HG02970 (cell line): ENCODE measurements around the gene S100A9.
"Not testable (repeated sequence)": the region's sequence is repeated elsewhere in the genome, so short reads cannot be mapped to it uniquely, and the experiment has no call there.

Source experiments
- ATAC-seq: cut with Tn5 transposase; IDR thresholded peaks from one replicate; pipeline ENCODE4 v1.9.1; 2021; ENCODE audit warnings: mild to moderate bottlenecking, moderate library complexity, moderate number of reproducible peaks; ENCODE audit not compliant: unreplicated experiment, low FRiP score

S100A9 gene

DNA sequence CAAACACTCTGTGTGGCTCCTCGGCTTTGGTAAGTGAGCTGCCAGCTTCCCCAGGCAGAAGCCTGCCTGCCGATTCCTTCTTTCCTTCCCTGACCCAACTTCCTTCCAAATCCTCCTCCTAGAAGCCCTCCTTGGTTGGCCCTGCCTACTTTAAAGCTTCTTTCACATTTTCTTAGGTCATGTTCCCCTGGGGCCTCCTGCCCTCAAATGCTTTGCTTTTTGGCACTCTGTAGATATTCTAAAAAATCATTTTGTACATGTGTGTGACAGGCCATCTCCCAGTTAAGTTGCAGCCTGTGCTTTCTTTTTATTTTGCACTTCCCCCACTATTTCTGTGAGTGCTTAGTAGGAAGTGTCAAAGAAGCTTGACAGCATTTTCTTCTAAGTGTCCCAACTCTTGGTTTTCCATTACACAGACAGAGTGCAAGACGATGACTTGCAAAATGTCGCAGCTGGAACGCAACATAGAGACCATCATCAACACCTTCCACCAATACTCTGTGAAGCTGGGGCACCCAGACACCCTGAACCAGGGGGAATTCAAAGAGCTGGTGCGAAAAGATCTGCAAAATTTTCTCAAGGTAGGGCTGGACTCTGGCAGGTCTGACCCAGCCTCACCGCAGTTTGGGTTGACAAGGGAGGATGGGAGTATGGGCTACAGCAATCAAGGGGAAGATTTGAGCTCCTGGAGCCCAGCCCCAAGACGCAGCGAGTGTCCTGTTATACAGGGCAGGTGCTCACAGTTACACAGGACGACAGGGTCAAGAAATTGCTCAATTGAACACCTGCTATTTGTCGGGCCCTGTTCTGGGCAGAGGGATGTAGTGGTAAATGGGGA, at the start of gene S100A9:
Gene S100A9 (plus strand): TSS at position 2 of the 838 bp plus-strand sequence. CDS start 430 bp downstream, at position 432.
- no peak for ATAC-seq

GRCh38 chr1:153308540-153308939, 49.1 kb upstream of the S100A9 start:
- no peak for ATAC-seq

DNA sequence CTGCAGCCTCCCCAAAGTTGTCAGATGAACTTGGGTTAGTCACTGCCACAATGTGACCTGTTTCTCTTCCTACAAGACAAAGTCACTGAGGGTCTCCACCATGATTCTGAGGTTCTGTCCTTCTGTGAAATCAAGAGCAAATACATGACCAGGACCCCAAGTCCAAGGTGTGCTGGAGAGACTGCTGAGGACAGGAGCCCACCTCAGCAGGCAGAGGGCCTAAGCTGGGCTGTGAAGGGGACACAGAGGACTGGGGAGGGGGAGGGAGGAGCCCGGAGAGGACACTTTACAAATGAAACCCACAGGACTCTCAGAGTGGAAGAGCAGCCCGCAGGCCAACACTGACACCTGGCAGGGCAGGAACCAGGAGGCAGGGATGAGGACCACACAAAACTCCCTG, 48.2 kb upstream of the S100A9 start:
- ATAC-seq, result no peak

DNA sequence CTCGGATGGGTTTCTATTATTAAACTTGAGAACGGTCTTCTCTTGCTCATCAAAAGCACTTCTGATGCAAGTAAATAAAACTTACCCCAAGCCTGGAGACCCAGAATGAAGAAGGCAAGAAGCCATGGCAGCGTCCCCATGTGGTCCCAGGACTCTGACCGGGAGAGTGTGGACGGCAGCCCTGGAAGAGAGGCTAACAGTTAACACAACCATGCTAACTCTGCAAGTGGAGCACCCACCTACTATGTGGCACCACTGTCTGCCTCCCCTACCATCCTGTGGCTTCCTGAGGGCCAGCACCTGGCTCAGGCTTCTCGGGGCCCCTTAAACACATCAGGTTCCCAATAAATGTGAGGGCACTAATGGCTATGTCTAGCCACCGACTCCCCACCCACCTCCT, 47.1 kb upstream of the S100A9 start:
- ATAC-seq, result no peak

DNA sequence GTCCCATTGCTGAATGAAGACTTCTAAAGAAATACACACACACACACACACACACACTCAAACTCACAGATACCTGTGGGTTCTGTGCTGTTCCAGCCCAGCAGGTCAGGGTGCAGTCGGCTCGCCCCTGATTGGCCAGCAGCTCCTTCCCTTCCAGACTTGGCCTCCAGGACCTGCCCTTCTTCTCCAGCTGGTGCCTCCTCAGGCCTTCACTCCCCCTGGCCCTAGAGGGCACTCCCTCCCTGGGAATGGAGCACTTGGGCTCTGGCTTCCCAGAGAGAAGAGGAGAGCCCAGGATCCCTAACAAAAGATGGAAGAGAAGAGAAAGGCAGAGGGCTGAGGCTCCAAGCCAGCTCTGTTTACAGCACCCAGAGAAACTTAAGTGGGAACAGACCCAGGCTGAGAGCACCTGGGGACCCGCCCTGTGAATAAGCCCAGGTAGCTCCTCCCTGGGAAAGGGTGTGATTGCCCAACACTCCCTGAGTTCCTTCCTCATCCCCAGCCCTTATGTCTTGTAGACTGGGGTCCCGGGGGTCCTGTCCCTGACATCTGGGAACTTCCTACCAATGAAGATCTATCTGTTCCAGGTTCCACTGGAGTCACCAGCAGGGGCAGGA, 45.0 kb upstream of the S100A9 start, which contains the start of gene PGLYRP3:
Gene PGLYRP3 (minus strand): TSS at position 383 of the 617 bp plus-strand sequence. CDS start 2,287 bp downstream, outside the sequence.
- no peak for ATAC-seq

- no peak for ATAC-seq
Observed at GRCh38 chr1:153313288-153313687, 44.4 kb upstream of the S100A9 start.

- ATAC-seq, result not testable (repeated sequence)
Observed at GRCh38 chr1:153314388-153314787, 43.3 kb upstream of the S100A9 start.

GRCh38 chr1:153316013-153316412, 41.6 kb upstream of the S100A9 start:
- ATAC-seq, result not testable (repeated sequence)

- not testable (repeated sequence) for ATAC-seq
Observed at GRCh38 chr1:153318145-153318544, 39.5 kb upstream of the S100A9 start.

DNA sequence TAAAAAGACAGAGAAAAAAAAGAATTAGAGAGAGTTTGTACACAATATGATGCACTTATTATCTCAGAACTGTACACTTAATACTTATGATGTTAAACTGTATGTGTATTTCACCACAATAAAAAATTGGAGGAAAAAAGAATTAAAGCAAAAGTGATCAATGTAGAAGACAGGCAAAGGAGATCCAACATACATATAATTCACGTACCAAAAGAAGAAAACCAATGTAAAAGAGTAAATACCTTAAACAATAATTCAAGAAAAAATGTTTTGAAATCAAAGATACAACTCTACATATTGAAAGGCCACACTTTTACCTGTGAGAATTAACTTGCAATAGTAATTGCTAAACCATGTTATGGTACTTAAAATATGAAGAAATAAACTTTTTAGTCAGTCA, 35.1 kb upstream of the S100A9 start:
- ATAC-seq, result no peak

- ATAC-seq, result no peak
Observed at GRCh38 chr1:153324912-153325311, 32.7 kb upstream of the S100A9 start.

GRCh38 chr1:153333902-153334301, 23.8 kb upstream of the S100A9 start:
- no peak for ATAC-seq

DNA sequence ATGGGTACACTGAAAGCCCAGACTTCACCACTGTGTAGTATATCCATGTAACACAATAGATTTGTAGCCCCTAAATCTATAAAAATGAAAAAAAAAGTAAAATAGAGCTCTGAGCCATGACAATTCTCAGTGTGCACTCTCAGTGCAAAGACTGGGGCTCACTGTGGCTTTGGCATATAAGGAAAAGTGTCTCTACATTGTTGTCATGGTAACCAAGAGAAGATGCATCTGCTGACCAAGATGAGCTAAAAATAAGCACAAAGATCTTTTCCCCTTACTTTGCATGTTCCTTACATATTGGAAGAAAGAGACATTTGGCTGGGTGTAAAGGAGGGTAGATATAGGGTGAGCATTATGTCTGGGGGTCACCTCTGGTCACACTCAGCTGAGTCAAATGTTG, 21.0 kb upstream of the S100A9 start:
- no peak for ATAC-seq

DNA sequence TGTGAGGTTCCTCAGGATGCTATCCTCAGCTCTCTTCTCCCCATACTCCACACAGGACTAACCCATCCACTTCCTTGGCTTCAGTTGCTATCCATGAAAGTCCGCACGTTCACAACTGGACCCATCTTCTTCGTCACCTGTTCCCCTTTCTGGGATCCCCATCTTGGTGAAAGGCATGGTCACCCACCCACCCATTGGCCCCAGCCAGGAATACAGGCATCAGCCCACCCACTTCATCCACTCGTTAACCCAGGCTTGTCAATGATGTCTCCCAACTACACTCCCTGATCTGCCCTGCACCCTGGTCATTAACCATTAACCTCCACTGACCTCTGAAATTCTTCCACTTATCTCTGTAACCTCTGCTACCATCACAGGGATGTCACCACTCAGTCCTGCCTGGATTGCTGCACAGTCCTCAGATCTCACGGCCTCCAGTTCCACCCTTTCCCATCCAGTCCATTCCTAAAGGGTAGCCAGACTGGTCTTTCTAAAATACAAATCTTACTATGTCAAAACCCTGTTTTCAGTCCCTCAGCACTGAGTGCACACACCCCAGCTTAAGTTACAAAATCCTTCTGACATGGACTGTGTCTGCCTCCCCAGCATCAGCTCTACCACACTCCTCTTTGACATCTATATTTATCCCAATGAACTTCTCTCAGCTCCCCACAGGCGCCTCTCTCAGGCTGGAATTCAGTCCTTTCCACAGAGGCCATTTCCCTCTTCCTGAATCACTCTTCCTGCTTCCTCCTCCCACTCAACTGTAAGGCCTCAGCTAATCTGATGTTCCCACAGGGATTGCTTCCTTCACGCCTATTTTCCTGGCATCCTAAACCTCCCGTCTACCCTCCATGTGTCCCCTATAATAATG, 19.4 kb upstream of the S100A9 start:
- no peak for ATAC-seq

DNA sequence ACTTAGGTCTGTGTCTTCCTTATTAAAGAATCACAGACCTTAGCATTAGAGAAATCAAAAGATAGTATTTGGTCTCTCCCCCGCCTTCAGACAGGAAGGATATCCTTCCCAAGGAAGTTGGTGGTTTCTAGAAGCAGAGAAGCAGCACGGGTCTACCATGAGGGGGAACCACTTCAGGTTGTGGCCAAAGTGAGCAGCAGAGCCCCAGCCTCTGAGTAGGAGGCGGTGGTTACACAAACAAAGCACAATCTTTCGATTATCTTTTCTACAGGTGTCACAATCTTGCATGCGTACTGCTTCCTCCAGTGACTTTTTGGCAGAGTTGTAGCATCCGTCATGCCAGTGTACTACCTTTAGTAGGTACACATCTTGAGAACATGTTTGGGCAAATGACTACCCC, 17.9 kb upstream of the S100A9 start:
- ATAC-seq, result no peak

DNA sequence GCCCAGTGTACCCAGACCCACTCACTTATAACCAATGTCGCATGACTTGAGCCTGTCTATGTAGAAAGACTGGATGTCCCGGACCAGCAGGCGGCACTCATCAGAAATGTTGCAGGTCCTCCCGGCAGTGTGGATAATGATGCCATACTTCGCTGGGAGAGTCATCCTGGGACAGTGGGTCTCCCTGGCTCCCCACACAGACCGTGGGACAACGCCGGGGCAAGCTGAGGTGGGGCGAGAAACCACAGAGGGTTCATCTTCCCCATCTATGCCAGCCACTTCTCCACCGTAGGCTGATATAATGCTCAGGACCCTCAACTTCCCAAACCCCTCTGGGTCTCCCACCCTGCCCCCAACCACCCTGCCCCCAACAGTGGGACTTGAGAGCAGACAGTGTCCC, 17.3 kb upstream of the S100A9 start:
- ATAC-seq, result no peak

GRCh38 chr1:153341431-153341934, 16.2 kb upstream of the S100A9 start:
- no peak for ATAC-seq

DNA sequence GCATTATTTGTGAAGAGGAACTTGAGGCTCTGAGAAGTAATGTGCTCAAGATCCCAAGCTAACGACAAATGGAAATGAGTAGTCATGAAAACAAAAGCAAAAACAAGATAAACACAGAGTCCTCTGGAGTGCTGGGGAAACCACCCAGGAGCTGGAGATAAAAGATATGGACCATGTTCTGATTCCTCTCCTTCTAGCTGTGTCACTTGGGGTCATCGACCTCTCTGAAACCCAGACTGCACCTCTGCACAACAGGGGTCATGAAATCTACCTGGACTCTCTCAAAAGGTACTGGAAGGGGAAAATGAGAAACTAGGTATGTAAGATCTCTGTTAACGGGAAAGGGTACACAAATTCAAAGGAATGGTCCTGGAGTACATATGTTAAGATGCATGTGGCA, 15.5 kb upstream of the S100A9 start:
- no peak for ATAC-seq

GRCh38 chr1:153343040-153343681, 14.5 kb upstream of the S100A9 start:
- ATAC-seq, result no peak
